ENCODE results near the gene SYNM. TPM values are rescaled to one million over a fixed set of nuclear protein-coding genes. Genes with fewer than 3 reads are reported as not detected.

Gene SYNM
- total RNA-seq, 1 donor from 2014 or later = 5.5 TPM

DNA sequence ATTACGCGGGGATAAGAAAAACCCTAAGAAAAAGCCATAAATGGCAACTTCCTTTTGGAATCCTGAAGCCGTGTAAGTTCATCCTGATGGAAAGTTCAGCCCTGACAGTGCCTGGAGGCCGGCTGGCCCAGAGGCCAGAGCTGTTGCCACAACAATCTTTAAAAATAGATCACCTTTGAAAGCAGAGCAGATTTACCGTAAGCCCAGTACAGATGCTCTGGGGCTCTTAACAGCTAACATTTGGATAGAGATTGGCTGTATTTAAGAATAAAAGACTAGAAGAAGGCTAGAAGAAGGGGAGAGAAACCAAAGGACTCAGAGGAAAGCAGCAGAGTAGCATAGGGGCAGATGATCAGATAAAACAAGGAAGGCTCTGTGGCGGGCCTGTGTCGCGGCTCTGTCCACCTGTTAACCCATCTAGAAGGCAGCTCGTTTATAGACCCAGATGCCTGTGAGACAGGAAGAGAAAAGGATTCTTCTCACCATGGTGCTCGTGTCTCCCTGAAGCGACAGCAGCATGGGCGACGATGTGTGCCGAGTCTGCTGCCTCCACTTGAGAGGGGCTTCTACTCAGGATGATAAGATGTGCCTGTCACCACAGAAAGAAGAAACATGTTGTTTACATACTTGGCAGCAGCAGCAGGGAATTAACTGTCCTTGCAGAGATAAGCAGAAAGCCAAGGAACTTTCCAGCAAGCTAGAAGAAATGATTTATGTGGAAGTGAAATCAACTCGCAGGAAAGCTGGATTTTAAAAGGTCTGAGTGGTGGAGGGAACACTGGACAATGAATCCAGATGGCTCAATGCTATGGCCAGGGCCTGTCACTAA, 69.9 kb downstream of the SYNM start:
- no peak overlapping the region for H3K27ac Mint-ChIP-seq (ENCODE audit: unreplicated experiment)

GRCh38 chr15:99176757-99177156, 71.9 kb downstream of the SYNM start:
- Mint-ChIP-seq H3K27ac (ENCODE audit: unreplicated experiment) (peak overlapping the region; percentile 28), H3K27me3 (ENCODE audit: unreplicated experiment) (no peaks in the 10 kb centered on the region), H3K4me3 (ENCODE audit: unreplicated experiment) (no peak overlapping the region), H3K4me1 (ENCODE audit: unreplicated experiment) (peaks cover 7% of the 10 kb centered on the region), H3K9me3 (ENCODE audit: unreplicated experiment) (no peaks in the 10 kb centered on the region), H3K36me3 (ENCODE audit: unreplicated experiment) (peaks cover 22% of the 10 kb centered on the region)
- DNase-seq (ENCODE audit: extremely low spot score, unreplicated experiment) = no peak
- TF ChIP-seq CTCF (IDR thresholded peaks at IDR 0.05) = no peak

More for the DNA sequence above, 69.9 kb downstream of the SYNM start:
- Mint-ChIP-seq H3K4me1 (ENCODE audit: unreplicated experiment) (peaks cover 2% of the 10 kb centered on the region), H3K4me3 (ENCODE audit: unreplicated experiment) (no peak overlapping the region), H3K27me3 (ENCODE audit: unreplicated experiment) (no peaks in the 10 kb centered on the region), H3K9me3 (ENCODE audit: unreplicated experiment) (no peaks in the 10 kb centered on the region), H3K36me3 (ENCODE audit: unreplicated experiment) (peaks cover 25% of the 10 kb centered on the region)
- TF ChIP-seq CTCF (IDR thresholded peaks at IDR 0.05) = no peak
- peak; percentile 40 for DNase-seq (ENCODE audit: extremely low spot score, unreplicated experiment)

DNA sequence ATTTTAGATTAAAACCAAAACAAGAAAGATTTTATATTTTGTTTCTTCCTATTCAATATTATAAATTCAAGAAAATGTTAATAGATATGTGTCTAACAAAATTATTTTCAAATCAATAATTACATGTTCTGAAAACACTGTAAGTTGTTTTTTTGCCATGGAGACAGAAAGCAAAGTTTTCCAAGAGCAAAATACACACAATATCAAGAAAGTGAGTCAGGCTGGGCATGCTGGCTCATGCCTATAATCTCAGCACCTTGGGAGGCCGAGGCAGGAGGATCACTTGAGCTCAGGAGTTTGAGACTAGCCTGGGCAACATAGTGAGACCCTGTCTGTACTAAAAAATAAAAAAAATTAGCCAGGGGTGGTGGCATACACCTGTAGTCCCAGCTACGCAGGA, 72.8 kb downstream of the SYNM start:
- no peak overlapping the region for H3K4me3 Mint-ChIP-seq (ENCODE audit: unreplicated experiment)
- peaks cover 19% of the 10 kb centered on the region for H3K36me3 Mint-ChIP-seq (ENCODE audit: unreplicated experiment)
- H3K9me3 Mint-ChIP-seq (ENCODE audit: unreplicated experiment) = no peaks in the 10 kb centered on the region

GRCh38 chr15:99180086-99180963, 75.4 kb downstream of the SYNM start:
- H3K4me3 Mint-ChIP-seq (ENCODE audit: unreplicated experiment) = no peak overlapping the region
- no peaks in the 10 kb centered on the region for H3K9me3 Mint-ChIP-seq (ENCODE audit: unreplicated experiment)
- no peak for TF ChIP-seq CTCF (IDR thresholded peaks at IDR 0.05)
- peaks cover 15% of the 10 kb centered on the region for H3K4me1 Mint-ChIP-seq (ENCODE audit: unreplicated experiment)
- no peak overlapping the region for H3K27ac Mint-ChIP-seq (ENCODE audit: unreplicated experiment)
- peaks cover 19% of the 10 kb centered on the region for H3K36me3 Mint-ChIP-seq (ENCODE audit: unreplicated experiment)
- H3K27me3 Mint-ChIP-seq (ENCODE audit: unreplicated experiment) = no peaks in the 10 kb centered on the region
- DNase-seq (ENCODE audit: extremely low spot score, unreplicated experiment) = no peak

More for the DNA sequence above, 72.8 kb downstream of the SYNM start:
- Mint-ChIP-seq H3K27ac (ENCODE audit: unreplicated experiment) (no peak overlapping the region), H3K27me3 (ENCODE audit: unreplicated experiment) (no peaks in the 10 kb centered on the region), H3K4me1 (ENCODE audit: unreplicated experiment) (peaks cover 15% of the 10 kb centered on the region)
- no peak for TF ChIP-seq CTCF (IDR thresholded peaks at IDR 0.05)
- DNase-seq (ENCODE audit: extremely low spot score, unreplicated experiment) = no peak

DNA sequence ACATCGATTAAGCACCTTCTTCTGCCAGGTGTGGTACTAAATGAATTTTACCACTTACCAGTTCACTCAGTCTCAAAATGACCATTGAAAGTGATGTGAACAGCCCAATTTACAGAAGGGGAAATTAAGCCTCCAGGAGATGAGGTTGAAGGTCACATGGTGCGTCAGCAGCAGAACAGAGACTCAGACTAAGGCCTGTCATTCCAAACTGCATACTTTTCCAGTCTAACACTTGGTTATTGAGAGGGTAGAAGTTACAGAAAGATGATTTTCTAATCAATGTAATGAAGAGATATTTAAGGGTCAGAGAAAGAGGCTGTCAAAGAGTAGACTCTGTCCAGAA, 76.1 kb downstream of the SYNM start:
- Mint-ChIP-seq H3K9me3 (ENCODE audit: unreplicated experiment) (no peaks in the 10 kb centered on the region), H3K4me1 (ENCODE audit: unreplicated experiment) (peaks cover 20% of the 10 kb centered on the region), H3K4me3 (ENCODE audit: unreplicated experiment) (no peak overlapping the region), H3K27me3 (ENCODE audit: unreplicated experiment) (no peaks in the 10 kb centered on the region), H3K36me3 (ENCODE audit: unreplicated experiment) (peaks cover 19% of the 10 kb centered on the region), H3K27ac (ENCODE audit: unreplicated experiment) (no peak overlapping the region)
- DNase-seq (ENCODE audit: extremely low spot score, unreplicated experiment) = no peak
- TF ChIP-seq CTCF (IDR thresholded peaks at IDR 0.05) = no peak

Measured in osteocyte (in vitro differentiated cells).